HG02642 (cell line): ENCODE measurements around the gene MORN1.
A peak's percentile ranks its signal among the peaks of the same experiment; 100 is the strongest.

Source experiments
- ATAC-seq: cut with Tn5 transposase; IDR thresholded peaks from one replicate; pipeline ENCODE4 v1.9.1; 2021; ENCODE audit warnings: mild to moderate bottlenecking; ENCODE audit not compliant: unreplicated experiment, poor library complexity

The MORN1 gene

GRCh38 chr1:2389644-2390043 lies 1.7 kb downstream of the MORN1 start:
- ATAC-seq, result no peak

GRCh38 chr1:2388004-2388913 lies 3.1 kb downstream of the MORN1 start:
- no peak for ATAC-seq

- no peak for ATAC-seq
Observed at GRCh38 chr1:2386636-2387611, 4.4 kb downstream of the MORN1 start.

GRCh38 chr1:2385606-2386280 lies 5.6 kb downstream of the MORN1 start:
- no peak for ATAC-seq

- ATAC-seq, result no peak
Observed at GRCh38 chr1:2384941-2385481, 6.3 kb downstream of the MORN1 start.

GRCh38 chr1:2384130-2384860 lies 7.1 kb downstream of the MORN1 start:
- no peak for ATAC-seq

- ATAC-seq, result no peak
Observed at GRCh38 chr1:2383576-2383975, 7.8 kb downstream of the MORN1 start.

- ATAC-seq, result no peak
Observed at GRCh38 chr1:2382621-2383361, 8.6 kb downstream of the MORN1 start.

- ATAC-seq, result peak; percentile 49
Observed at GRCh38 chr1:2381741-2382620, 9.4 kb downstream of the MORN1 start.

- no peak for ATAC-seq
Observed at GRCh38 chr1:2380816-2381591, 10.3 kb downstream of the MORN1 start.

GRCh38 chr1:2379733-2380404 lies 11.5 kb downstream of the MORN1 start:
- ATAC-seq, result no peak

GRCh38 chr1:2378956-2379732 lies 12.2 kb downstream of the MORN1 start:
- ATAC-seq, result no peak

GRCh38 chr1:2378441-2378851 lies 12.9 kb downstream of the MORN1 start:
- ATAC-seq, result no peak

- ATAC-seq, result no peak
Observed at GRCh38 chr1:2377751-2378440, 13.5 kb downstream of the MORN1 start.

GRCh38 chr1:2376931-2377672 lies 14.3 kb downstream of the MORN1 start:
- no peak for ATAC-seq
